Immature natural killer cell (primary cell): ENCODE results near the gene WDFY3. TPM values are rescaled to one million over a fixed set of nuclear protein-coding genes. Genes with fewer than 3 reads are reported as not detected.

Source experiments
- DNase-seq, 3 donors: peaks; one replicate each; pipeline ENCODE4 v3.0.0; 2022; ENCODE audit warnings: mixed read lengths in 1 of 3
- H3K27ac Mint-ChIP-seq, 6 donors: one replicate each; pipeline ENCODE4 v1.8.0; 2020; ENCODE audit warnings: mixed read lengths in 6 of 6, mild to moderate bottlenecking in 5 of 6, inconsistent platforms in 4 of 6, moderate library complexity in 3 of 6
- H3K27me3 Mint-ChIP-seq, 3 donors: one replicate each; pipeline ENCODE4 v1.8.0; 2020 to 2021; ENCODE audit warnings: low read depth in 3 of 3, mild to moderate bottlenecking in 3 of 3, mixed read lengths in 3 of 3, moderate library complexity in 3 of 3, inconsistent platforms in 1 of 3
- H3K36me3 Mint-ChIP-seq, 3 donors: one replicate each; pipeline ENCODE4 v1.8.0; 2020; ENCODE audit warnings: mixed read lengths in 3 of 3, inconsistent platforms in 2 of 3, mild to moderate bottlenecking in 2 of 3
- H3K4me1 Mint-ChIP-seq, 2 donors: one replicate each; pipeline ENCODE4 v1.8.0; 2020; ENCODE audit warnings: inconsistent platforms in 2 of 2, mild to moderate bottlenecking in 2 of 2, mixed read lengths in 2 of 2, moderate library complexity in 1 of 2
- H3K4me3 Mint-ChIP-seq, 5 donors: one replicate each; pipeline ENCODE4 v1.8.0; 2020; ENCODE audit warnings: mild to moderate bottlenecking in 5 of 5, mixed read lengths in 5 of 5, inconsistent platforms in 3 of 5, moderate library complexity in 3 of 5
- H3K9me3 Mint-ChIP-seq, 6 donors: one replicate each; pipeline ENCODE4 v1.8.0; 2020; ENCODE audit warnings: mild to moderate bottlenecking in 6 of 6, mixed read lengths in 6 of 6, inconsistent platforms in 4 of 6, moderate library complexity in 3 of 6
- polyA plus RNA-seq, 3 donors: library from polyadenylated mRNA; unstranded; fragments of 300-500 nt; fragmentation: Illumina TruSeq; gene quantifications; one replicate each; pipeline ENCODE4 v1.2.3, GENCODE V29; 2021

Gene WDFY3
- polyA plus RNA-seq, 3 donors from 2014 or later = 0.02 TPM; not detected in 2

GRCh38 chr4:84708406-84709135 is 257.9 kb downstream of the WDFY3 start:
- Mint-ChIP-seq H3K9me3 (peaks cover 0 to 12% (median 5%) of the 10 kb centered on the region in 6 donors), H3K27ac (no peak overlapping the region), H3K27me3 (peaks cover 0 to 1% (median 0%) of the 10 kb centered on the region in 3 donors), H3K4me3 (no peak overlapping the region), H3K4me1 (no peaks in the 10 kb centered on the region), H3K36me3 (no peaks in the 10 kb centered on the region)
- DNase-seq = no peak

- DNase-seq = no peak
- H3K36me3 Mint-ChIP-seq = no peaks in the 10 kb centered on the region
- no peak overlapping the region for H3K4me3 Mint-ChIP-seq
- no peaks in the 10 kb centered on the region for H3K4me1 Mint-ChIP-seq
- no peak overlapping the region for H3K27ac Mint-ChIP-seq
- H3K9me3 Mint-ChIP-seq = peaks cover 0 to 16% (median 6%) of the 10 kb centered on the region in 6 donors
- peaks cover 0 to 1% (median 0%) of the 10 kb centered on the region in 3 donors for H3K27me3 Mint-ChIP-seq
These were observed 260.2 kb downstream of the WDFY3 start for GRCh38 chr4:84706286-84706685.

DNA sequence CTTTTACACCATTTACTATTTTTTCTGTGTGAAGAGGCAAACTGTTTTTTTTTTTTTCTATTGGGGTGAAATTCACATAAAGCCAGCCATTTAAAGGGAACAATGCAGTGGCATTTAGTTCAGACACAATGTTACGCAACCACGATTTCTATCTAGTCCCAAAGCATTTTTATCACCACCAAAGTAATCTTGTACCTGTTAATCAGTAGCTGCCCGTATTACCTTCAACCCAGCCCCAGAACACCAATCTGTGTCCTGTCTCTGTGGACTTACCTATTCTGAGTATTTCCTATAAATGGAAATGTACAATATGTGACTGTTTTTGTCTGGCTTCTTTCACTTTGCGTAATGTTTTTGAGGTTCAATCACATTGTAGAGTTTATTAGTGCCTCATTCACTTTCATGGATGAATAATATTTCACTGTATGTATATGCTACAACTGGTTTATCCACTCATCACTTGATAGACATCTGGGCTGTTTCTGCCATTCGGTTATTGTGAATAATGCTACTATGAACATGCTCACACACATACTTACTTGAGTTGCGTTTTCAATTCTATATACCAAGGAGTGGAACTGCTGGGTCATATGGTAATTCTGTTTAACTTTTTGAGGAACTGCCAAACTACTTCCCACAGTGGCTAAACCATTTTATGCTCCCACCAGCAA is 267.4 kb downstream of the WDFY3 start:
- no peak overlapping the region for H3K27ac Mint-ChIP-seq
- no peaks in the 10 kb centered on the region for H3K36me3 Mint-ChIP-seq
- no peak overlapping the region for H3K4me3 Mint-ChIP-seq
- H3K27me3 Mint-ChIP-seq = no peaks in the 10 kb centered on the region
- H3K4me1 Mint-ChIP-seq = no peaks in the 10 kb centered on the region
- DNase-seq = no peak
- H3K9me3 Mint-ChIP-seq = peaks cover 2 to 14% (median 7%) of the 10 kb centered on the region in 6 donors

DNA sequence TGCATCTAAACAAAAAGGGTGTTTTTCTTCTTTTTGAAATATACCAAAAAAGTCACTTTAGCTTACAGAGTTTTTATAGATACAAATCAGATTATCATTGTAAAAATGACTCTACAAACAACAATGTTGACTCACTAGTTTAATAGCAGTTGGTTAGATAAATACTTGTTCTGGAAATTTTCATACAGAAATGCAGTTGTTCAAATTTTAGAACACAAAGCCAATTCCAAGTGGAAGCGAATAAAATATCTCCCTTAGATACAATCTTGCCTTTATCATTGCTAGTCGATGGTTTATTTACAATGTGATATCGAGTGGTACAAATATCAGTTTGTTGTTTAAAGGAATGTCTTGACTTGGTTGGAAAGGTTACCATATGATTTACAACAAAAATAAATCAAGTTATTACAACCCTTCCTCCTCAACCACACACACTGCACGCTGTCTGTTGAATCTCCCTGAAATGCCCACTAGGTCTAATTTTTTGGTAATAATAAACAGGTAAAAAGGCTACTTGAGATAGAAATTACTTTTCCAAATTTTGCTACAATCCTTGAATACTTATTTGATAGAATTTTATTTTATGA is 268.8 kb downstream of the WDFY3 start:
- DNase-seq = no peak
- Mint-ChIP-seq H3K4me1 (no peaks in the 10 kb centered on the region), H3K4me3 (no peak overlapping the region), H3K27me3 (no peaks in the 10 kb centered on the region), H3K27ac (no peak overlapping the region), H3K9me3 (peaks cover 2 to 15% (median 4%) of the 10 kb centered on the region in 6 donors), H3K36me3 (no peaks in the 10 kb centered on the region)

GRCh38 chr4:84697159-84697558 is 269.3 kb downstream of the WDFY3 start:
- Mint-ChIP-seq H3K36me3 (no peaks in the 10 kb centered on the region), H3K27ac (no peak overlapping the region), H3K4me1 (no peaks in the 10 kb centered on the region), H3K4me3 (no peak overlapping the region), H3K9me3 (peaks cover 2 to 15% (median 4%) of the 10 kb centered on the region in 6 donors), H3K27me3 (no peaks in the 10 kb centered on the region)
- DNase-seq = no peak

DNA sequence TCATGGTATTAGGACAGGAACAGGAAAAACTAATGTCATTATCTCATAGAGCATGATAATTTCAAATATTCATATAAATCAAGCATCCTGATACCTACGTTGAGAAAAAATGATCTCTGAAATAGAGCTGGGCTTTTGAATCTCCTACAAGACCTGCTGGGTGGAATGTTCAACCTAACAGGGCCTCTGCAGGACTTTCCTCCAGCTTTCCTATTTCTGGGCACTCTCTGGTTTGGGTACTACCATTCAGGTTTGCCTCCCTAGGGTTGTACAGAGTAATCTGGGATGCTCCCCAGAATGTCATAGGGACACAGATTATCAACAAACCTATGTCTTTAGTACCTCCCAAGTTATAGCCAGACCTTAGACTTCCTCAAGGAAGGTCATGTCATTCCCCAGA is 274.7 kb downstream of the WDFY3 start:
- Mint-ChIP-seq H3K4me3 (no peak overlapping the region), H3K4me1 (no peaks in the 10 kb centered on the region), H3K27me3 (no peaks in the 10 kb centered on the region)

GRCh38 chr4:84691170-84691691 is 275.3 kb downstream of the WDFY3 start:
- H3K4me3 Mint-ChIP-seq = no peak overlapping the region
- no peaks in the 10 kb centered on the region for H3K36me3 Mint-ChIP-seq
- H3K4me1 Mint-ChIP-seq = no peaks in the 10 kb centered on the region
- H3K27me3 Mint-ChIP-seq = no peaks in the 10 kb centered on the region
- no peak for DNase-seq
- H3K27ac Mint-ChIP-seq = no peak overlapping the region
- peaks cover 0 to 7% (median 0%) of the 10 kb centered on the region in 6 donors for H3K9me3 Mint-ChIP-seq

More for the DNA sequence above, 274.7 kb downstream of the WDFY3 start:
- no peak for DNase-seq
- H3K36me3 Mint-ChIP-seq = no peaks in the 10 kb centered on the region
- H3K27ac Mint-ChIP-seq = no peak overlapping the region
- peaks cover 0 to 7% (median 0%) of the 10 kb centered on the region in 6 donors for H3K9me3 Mint-ChIP-seq

GRCh38 chr4:84690481-84690880 is 276.0 kb downstream of the WDFY3 start:
- Mint-ChIP-seq H3K36me3 (no peaks in the 10 kb centered on the region), H3K27ac (no peak overlapping the region), H3K27me3 (no peaks in the 10 kb centered on the region), H3K4me3 (no peak overlapping the region), H3K4me1 (no peaks in the 10 kb centered on the region), H3K9me3 (peaks cover 0 to 7% (median 0%) of the 10 kb centered on the region in 6 donors)
- no peak for DNase-seq

DNA sequence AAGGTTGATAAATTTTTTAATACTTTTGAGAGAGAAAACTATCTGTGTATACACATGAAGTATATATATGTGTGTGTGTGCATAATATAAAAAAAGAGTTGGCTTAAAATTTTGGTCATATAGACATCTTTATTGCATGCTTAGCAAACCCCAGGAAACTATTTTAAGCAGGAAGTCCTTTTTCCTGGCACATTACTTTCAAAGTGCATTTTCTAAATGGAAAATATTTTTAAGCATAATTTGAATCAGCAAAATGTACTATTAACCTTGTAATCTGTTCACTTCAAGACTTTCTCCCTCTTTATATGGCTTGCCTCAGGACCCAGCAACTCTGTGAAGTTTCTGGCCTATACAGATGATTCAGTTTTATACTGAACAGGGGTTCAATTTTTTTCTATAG is 277.3 kb downstream of the WDFY3 start:
- DNase-seq = no peak
- no peaks in the 10 kb centered on the region for H3K36me3 Mint-ChIP-seq
- H3K27me3 Mint-ChIP-seq = no peaks in the 10 kb centered on the region
- no peak overlapping the region for H3K4me3 Mint-ChIP-seq
- peaks cover 0 to 7% (median 0%) of the 10 kb centered on the region in 6 donors for H3K9me3 Mint-ChIP-seq
- H3K27ac Mint-ChIP-seq = no peak overlapping the region
- no peaks in the 10 kb centered on the region for H3K4me1 Mint-ChIP-seq

DNA sequence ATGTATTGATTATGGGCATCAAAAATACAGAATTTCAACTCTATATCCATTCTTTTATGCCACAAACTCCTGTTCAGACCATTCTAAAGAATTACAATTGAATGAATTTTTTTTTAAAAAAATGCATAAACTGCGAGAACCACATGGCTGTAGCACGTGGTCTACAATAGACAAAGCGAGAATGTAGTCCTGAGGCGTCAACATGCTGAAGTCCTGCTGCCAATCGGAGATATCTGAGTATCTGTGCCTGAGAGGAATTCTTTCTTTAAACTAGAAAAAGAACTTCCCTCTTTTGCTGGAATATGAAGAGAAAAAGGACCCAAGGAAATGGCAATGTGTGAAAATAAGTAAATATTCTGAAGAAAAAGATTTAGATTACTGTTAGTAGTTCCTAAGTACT is 277.9 kb downstream of the WDFY3 start:
- H3K27me3 Mint-ChIP-seq = no peaks in the 10 kb centered on the region
- no peaks in the 10 kb centered on the region for H3K36me3 Mint-ChIP-seq
- H3K9me3 Mint-ChIP-seq = peaks cover 0 to 7% (median under 1%) of the 10 kb centered on the region in 6 donors
- H3K4me3 Mint-ChIP-seq = no peak overlapping the region
- H3K4me1 Mint-ChIP-seq = no peaks in the 10 kb centered on the region
- DNase-seq = no peak
- no peak overlapping the region for H3K27ac Mint-ChIP-seq

DNA sequence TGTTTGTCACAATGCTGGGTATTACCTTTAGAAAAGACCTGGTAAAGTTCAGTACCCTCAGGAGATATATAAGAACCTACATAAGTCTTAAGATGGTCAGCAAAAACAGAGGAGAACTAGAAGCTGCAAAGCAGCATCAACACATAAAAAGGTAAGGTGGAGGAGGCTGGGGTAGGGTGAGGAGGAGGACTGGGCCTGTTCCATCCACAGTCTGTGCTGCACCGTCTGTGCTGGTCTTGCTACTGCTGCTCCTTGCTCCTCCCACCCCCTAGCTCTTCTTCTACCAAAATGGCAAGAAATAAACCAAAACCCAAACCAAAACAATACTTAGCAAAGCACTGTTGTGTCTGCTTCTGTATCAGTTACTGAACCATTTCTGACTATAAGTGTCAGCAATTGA is 281.4 kb downstream of the WDFY3 start:
- peaks cover 0 to 2% (median 0%) of the 10 kb centered on the region in 3 donors for H3K27me3 Mint-ChIP-seq
- H3K27ac Mint-ChIP-seq = no peak overlapping the region
- no peak for DNase-seq
- H3K4me3 Mint-ChIP-seq = no peak overlapping the region
- H3K9me3 Mint-ChIP-seq = peaks cover 0 to 9% (median 2%) of the 10 kb centered on the region in 6 donors
- H3K4me1 Mint-ChIP-seq = peaks cover 0 to 7% of the 10 kb centered on the region in 2 donors
- no peaks in the 10 kb centered on the region for H3K36me3 Mint-ChIP-seq

DNA sequence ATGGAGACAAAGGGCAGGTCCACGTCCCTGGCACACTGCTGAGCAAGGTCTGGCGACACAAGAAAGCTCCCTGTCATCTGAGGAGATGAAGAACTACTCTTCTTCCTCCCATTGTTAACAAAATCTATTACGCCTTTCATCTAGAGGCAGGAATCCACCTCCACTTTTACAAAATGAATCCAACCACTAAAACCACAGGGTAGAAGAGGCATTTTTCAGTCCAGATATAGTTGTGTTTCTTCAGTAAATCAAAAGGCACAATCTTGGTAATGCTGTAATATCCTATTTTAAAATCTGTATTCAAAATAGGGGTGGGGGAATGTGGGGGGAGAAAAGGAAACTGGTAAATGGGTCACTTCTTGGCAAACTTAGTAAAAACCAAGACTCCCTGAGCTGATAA is 282.1 kb downstream of the WDFY3 start:
- Mint-ChIP-seq H3K36me3 (no peaks in the 10 kb centered on the region), H3K9me3 (peaks cover 0 to 9% (median 2%) of the 10 kb centered on the region in 6 donors), H3K4me3 (no peak overlapping the region), H3K27ac (no peak overlapping the region), H3K4me1 (peaks cover 0 to 7% of the 10 kb centered on the region in 2 donors), H3K27me3 (peaks cover 0 to 2% (median 0%) of the 10 kb centered on the region in 3 donors)
- DNase-seq = no peak

GRCh38 chr4:84683064-84683850 is 283.2 kb downstream of the WDFY3 start:
- H3K27me3 Mint-ChIP-seq = peaks cover 0 to 2% (median 0%) of the 10 kb centered on the region in 3 donors
- no peak overlapping the region for H3K4me3 Mint-ChIP-seq
- peaks cover 0 to 9% (median 2%) of the 10 kb centered on the region in 6 donors for H3K9me3 Mint-ChIP-seq
- no peak overlapping the region for H3K27ac Mint-ChIP-seq
- peaks cover 0 to 7% of the 10 kb centered on the region in 2 donors for H3K4me1 Mint-ChIP-seq
- no peaks in the 10 kb centered on the region for H3K36me3 Mint-ChIP-seq
- no peak for DNase-seq
